Thyroid gland (tissue), 4 donors: ENCODE measurements around the gene CSF2RB. TPM values are rescaled to one million over a fixed set of nuclear protein-coding genes. Genes with fewer than 3 reads are reported as not detected.

Source experiments
- DNase-seq, 2 donors: peaks; one replicate each; pipeline ENCODE4 v3.0.0-alpha.2; 2019
- H3K27ac ChIP-seq, 3 donors: fragments of 200-600 bp; sonication (generic); 1 replicate in 2 of 3; 2 replicates in 1 of 3; pipeline ENCODE4 v1.5.1; 2016 to 2019; ENCODE audit warnings: mild to moderate bottlenecking in 1 of 3, moderate library complexity in 1 of 3
- H3K27me3 ChIP-seq: fragments of 200-600 bp; sonication (generic); one replicate; pipeline ENCODE4 v1.5.1; 2019
- H3K36me3 ChIP-seq, 2 donors: fragments of 200-600 bp; sonication (generic); one replicate each; pipeline ENCODE4 v1.5.1; 2016 to 2019
- H3K4me1 ChIP-seq, 2 donors: fragments of 200-600 bp; sonication (generic); one replicate each; pipeline ENCODE4 v1.5.1; 2017 to 2019
- H3K4me3 ChIP-seq, 3 donors: fragments of 200-600 bp; sonication (generic); replicated peaks in 1 of 3; 1 replicate in 2 of 3; 2 replicates in 1 of 3; pipeline ENCODE4 v1.5.1; 2016; ENCODE audit warnings: mild to moderate bottlenecking in 1 of 3
- H3K9me3 ChIP-seq: fragments of 200-600 bp; sonication (generic); one replicate; pipeline ENCODE4 v1.5.1; 2017
- CTCF ChIP-seq, 6 experiments: fragments of 200-600 bp in 3 of 6; fragments of 450-650 bp in 3 of 6; sonication (generic) in 3 of 6; IDR thresholded peaks; one replicate each; pipeline ENCODE4 v1.5.1; 2016 to 2019; ENCODE audit warnings: antibody characterized with exemption in 6 of 6, mild to moderate bottlenecking in 2 of 6, inconsistent platforms in 1 of 6, moderate library complexity in 1 of 6
- POLR2A ChIP-seq, 2 donors: fragments of 450-650 bp; IDR thresholded peaks; one replicate each; pipeline ENCODE4 v1.6.1; 2017; ENCODE audit warnings: antibody characterized with exemption in 2 of 2, mild to moderate bottlenecking in 2 of 2, moderate library complexity in 1 of 2
- WGBS, 2 donors: methylation state at CpG; one replicate each; pipeline ENCODE4 v1.1.5; 2017; 5-methylcytosine and 5-hydroxymethylcytosine counted together
- intact Hi-C: fragments of 100-400 bp; cut with DNase I; formaldehyde crosslinking; loops from one replicate; pipeline ENCODE4 v1.15.1; 2023
- total RNA-seq, 4 donors: library from RNA; depleted of rRNA; stranded (reverse); fragments of >200 nt; gene quantifications; one replicate each; pipeline ENCODE4 v1.2.3, GENCODE V29; 2016

CSF2RB gene
- total RNA-seq, 4 donors from 2014 or later: 1.9 to 7.1 (median 3.0) TPM

GRCh38 chr22:36926721-36927435, 13.4 kb downstream of the CSF2RB start:
- H3K36me3 ChIP-seq: no peaks in the 10 kb centered on the region
- H3K4me3 ChIP-seq: no peak overlapping the region
- 82 to 84% methylated on average over 14 of the region's 14 CpGs for whole genome bisulfite sequencing, 2 donors
- no peak for DNase-seq
- no peaks in the 10 kb centered on the region for H3K27me3 ChIP-seq
- no peaks in the 10 kb centered on the region for H3K4me1 ChIP-seq
- intact Hi-C loops: no loop called here
- no peak overlapping the region for H3K27ac ChIP-seq
- no peaks in the 10 kb centered on the region for H3K9me3 ChIP-seq
- no peak for TF ChIP-seq POLR2A (IDR thresholded peaks at IDR 0.05)
- TF ChIP-seq CTCF (IDR thresholded peaks at IDR 0.05): no peak

GRCh38 chr22:36927671-36928070, 14.2 kb downstream of the CSF2RB start:
- Histone ChIP-seq H3K9me3 (no peaks in the 10 kb centered on the region), H3K4me3 (no peak overlapping the region), H3K27me3 (no peaks in the 10 kb centered on the region), H3K4me1 (no peaks in the 10 kb centered on the region), H3K36me3 (no peaks in the 10 kb centered on the region), H3K27ac (no peak overlapping the region)
- intact Hi-C loops: no loop called here
- 67 to 83% methylated on average over 3 of the region's 3 CpGs for WGBS, 2 donors
- DNase-seq: no peak
- TF ChIP-seq POLR2A (IDR thresholded peaks at IDR 0.05) (no peak), CTCF (IDR thresholded peaks at IDR 0.05) (no peak)

GRCh38 chr22:36928196-36928595, 14.8 kb downstream of the CSF2RB start:
- Histone ChIP-seq H3K27ac (no peak overlapping the region), H3K36me3 (no peaks in the 10 kb centered on the region), H3K4me1 (no peaks in the 10 kb centered on the region), H3K4me3 (no peak overlapping the region), H3K27me3 (no peaks in the 10 kb centered on the region), H3K9me3 (no peaks in the 10 kb centered on the region)
- no peak for TF ChIP-seq CTCF (IDR thresholded peaks at IDR 0.05)
- TF ChIP-seq POLR2A (IDR thresholded peaks at IDR 0.05): no peak
- 0 to 40% methylated on average over 1 of the region's 9 CpGs for WGBS, 2 donors
- no peak for DNase-seq
- intact Hi-C loops: no loop called here

GRCh38 chr22:36928786-36929535, 15.5 kb downstream of the CSF2RB start:
- Histone ChIP-seq H3K36me3 (no peaks in the 10 kb centered on the region), H3K27me3 (no peaks in the 10 kb centered on the region), H3K27ac (no peak overlapping the region), H3K4me3 (no peak overlapping the region), H3K4me1 (no peaks in the 10 kb centered on the region), H3K9me3 (no peaks in the 10 kb centered on the region)
- DNase-seq: no peak
- 66 to 84% methylated on average over 10 to 17 of the region's 17 CpGs for WGBS, 2 donors
- intact Hi-C loops: no loop called here
- TF ChIP-seq CTCF (IDR thresholded peaks at IDR 0.05): no peak
- no peak for TF ChIP-seq POLR2A (IDR thresholded peaks at IDR 0.05)

GRCh38 chr22:36929621-36930020, 16.2 kb downstream of the CSF2RB start:
- H3K27ac ChIP-seq: no peak overlapping the region
- no peak overlapping the region for H3K4me3 ChIP-seq
- no peaks in the 10 kb centered on the region for H3K9me3 ChIP-seq
- 90 to 91% methylated on average over 6 to 9 of the region's 10 CpGs for WGBS, 2 donors
- no peak for DNase-seq
- no peaks in the 10 kb centered on the region for H3K36me3 ChIP-seq
- H3K27me3 ChIP-seq: no peaks in the 10 kb centered on the region
- no peaks in the 10 kb centered on the region for H3K4me1 ChIP-seq
- intact Hi-C loops: no loop called here
- TF ChIP-seq CTCF (IDR thresholded peaks at IDR 0.05) (no peak), POLR2A (IDR thresholded peaks at IDR 0.05) (no peak)
